Neuron (in vitro differentiated cells): ENCODE results near the gene ANKRD52.

ENCODE experiments used
- H2AFZ ChIP-seq: one replicate; pipeline ENCODE4 v1.6.1; 2013; ENCODE audit warnings: low read depth, mild to moderate bottlenecking, inconsistent platforms, low read length, moderate library complexity
- H3K27me3 ChIP-seq: one replicate; pipeline ENCODE4 v1.6.1; 2013; ENCODE audit warnings: low read length; ENCODE audit not compliant: insufficient read depth
- H3K36me3 ChIP-seq: one replicate; pipeline ENCODE4 v1.6.1; 2013; ENCODE audit warnings: low read length; ENCODE audit not compliant: insufficient read depth
- H3K4me1 ChIP-seq: one replicate; pipeline ENCODE4 v1.6.1; 2013; ENCODE audit warnings: low read length; ENCODE audit not compliant: insufficient read depth
- H3K4me3 ChIP-seq: 2 replicates; pipeline ENCODE4 v1.5.1; 2013; ENCODE audit warnings: mild to moderate bottlenecking, low read length, moderate library complexity
- H3K9me3 ChIP-seq: one replicate; pipeline ENCODE4 v1.6.1; 2013; ENCODE audit warnings: low read length

Gene ANKRD52

DNA sequence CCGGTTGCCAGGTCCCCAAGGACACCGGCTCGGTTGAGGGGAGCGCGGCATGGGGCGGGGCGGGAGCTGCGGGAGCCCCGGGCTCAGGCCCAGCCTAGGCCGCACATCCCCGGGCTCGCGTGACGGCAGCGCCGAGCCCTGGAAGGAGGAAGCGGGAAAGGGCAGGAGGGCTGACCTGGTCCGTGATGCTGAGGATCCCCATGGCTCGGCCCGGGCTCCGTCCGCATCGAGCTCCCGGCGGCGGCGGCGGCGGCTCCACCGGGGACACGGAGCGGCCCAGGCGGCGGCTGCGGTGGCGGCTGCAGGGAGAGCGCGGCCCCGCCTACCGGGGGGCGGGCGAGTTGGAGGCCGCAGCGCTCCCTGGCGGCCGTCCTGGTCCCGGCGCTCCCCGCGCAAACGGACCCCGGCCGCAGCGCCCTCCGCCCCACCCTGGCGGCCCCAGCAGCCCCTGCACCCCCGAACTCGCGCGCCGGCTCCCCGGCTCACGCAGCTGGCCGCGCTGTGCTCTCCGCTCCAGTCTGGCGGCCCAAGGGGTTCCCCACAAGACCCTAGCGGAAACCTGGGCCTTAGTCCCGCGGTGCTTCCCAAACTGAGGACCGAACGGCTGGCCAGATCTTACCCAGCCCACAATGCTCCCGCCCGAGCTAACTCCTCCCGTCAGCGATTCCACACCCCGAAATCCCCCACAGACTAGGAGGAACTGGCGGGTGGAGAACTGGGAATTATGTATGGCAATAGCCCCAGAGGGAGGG is at the start of gene ANKRD52:
Gene ANKRD52, minus strand, starts transcription at position 317 of the 752 bp plus-strand sequence. Its CDS starts 115 bp downstream, at position 202.
- H3K4me1 ChIP-seq = peaks cover 14% of the 10 kb centered on the region
- H3K9me3 ChIP-seq = no peaks in the 10 kb centered on the region
- H2AFZ ChIP-seq = peak within 1 kb of the TSS; percentile 62
- no peaks in the 10 kb centered on the region for H3K27me3 ChIP-seq
- peak within 1 kb of the TSS; percentile 68 for H3K4me3 ChIP-seq
- peaks cover 28% of the 10 kb centered on the region for H3K36me3 ChIP-seq

DNA sequence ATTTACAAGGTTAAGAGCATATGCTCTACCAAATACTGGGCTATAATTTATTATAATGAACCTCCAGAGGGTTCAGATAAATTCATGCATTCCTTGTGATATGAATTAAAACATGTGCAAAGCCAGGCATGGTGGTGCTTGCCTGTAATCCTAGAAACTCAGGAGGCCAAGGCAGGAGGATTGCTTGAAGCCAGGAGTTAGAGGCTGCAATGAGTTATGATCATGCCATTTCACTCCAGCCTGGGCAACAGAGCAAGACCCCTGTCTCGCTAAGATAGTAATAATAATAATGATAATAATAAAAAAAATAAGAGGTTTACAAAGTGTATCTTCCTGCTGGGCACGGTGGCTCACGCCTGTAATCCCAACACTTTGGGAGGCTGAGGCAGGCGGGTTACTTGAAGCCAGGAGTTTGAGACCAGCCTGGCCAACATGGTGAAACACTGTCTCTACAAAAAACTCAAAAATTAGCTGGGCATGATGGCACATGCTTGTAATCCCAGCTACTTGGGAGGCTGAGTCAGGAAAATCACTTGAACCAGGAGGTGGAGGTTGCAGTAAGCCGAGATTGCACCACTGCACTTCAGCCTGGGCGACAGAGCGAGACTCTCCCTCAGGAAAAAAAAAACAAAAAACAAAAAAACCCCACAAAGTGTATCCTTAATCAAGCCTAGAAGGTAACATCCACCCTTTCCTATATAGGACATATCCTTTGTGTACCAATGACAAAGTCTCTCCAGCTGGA is 49.2 kb upstream of the ANKRD52 start:
- Histone ChIP-seq H3K4me1 (no peaks in the 10 kb centered on the region), H3K9me3 (no peaks in the 10 kb centered on the region), H3K27me3 (no peaks in the 10 kb centered on the region), H2AFZ (no peak overlapping the region), H3K4me3 (no peak overlapping the region), H3K36me3 (peaks cover 64% of the 10 kb centered on the region)

DNA sequence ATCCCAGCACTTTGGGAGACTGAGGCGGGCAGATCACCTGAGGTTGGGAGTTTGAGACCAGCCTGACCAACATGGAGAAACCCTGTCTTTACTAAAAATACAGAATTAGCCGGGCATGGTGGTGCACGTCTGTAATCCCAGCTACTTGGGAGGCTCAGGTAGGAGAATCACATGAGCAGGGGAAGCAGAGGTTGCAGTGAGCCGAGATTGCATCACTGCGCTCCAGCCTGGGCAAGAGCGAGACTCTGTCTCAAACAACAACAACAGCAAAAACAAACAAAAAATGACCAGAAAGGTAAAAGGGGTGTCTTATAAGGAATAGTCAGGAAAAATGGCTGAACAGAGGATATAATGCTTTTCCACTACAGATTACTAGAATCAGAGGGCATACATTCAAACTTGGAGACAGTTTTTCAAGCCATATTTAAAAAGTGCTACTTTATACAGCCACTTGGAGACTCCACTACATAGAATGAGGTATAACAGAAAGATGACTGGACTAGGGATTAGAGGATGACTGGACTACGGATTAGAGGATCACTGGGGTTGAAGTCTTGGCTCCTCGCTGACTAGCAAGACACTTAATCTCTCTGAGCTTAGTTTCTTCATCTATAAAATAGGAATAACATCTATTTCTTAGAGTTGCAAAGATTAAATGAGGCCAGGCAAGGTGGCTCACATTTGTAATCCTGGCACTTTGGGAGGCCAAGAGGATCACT is 46.8 kb upstream of the ANKRD52 start:
- Histone ChIP-seq H3K4me1 (peaks cover 8% of the 10 kb centered on the region), H3K4me3 (no peak overlapping the region), H3K9me3 (no peaks in the 10 kb centered on the region), H3K27me3 (no peaks in the 10 kb centered on the region), H3K36me3 (peaks cover 53% of the 10 kb centered on the region), H2AFZ (no peak overlapping the region)

DNA sequence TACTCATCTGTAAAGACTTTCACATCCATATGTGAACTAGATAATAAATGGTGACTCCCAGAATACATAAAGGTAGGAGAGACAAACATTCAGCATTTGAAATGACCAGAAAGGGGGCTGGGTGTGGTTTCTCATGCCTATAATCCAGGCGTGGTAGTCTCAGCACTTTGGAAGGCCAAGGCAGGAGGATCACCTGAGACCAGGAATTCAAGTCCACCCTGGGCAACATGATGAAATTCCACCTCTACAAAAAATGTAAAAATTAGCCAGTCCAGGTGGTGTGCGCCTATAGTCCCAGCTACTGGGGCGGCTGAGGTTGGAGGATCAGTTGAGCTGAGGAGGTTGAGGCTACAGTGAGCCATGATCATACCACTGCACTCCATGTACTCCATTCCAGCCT is 46.1 kb upstream of the ANKRD52 start:
- Histone ChIP-seq H3K4me1 (peaks cover 9% of the 10 kb centered on the region), H3K4me3 (no peak overlapping the region), H3K27me3 (no peaks in the 10 kb centered on the region), H3K36me3 (peaks cover 48% of the 10 kb centered on the region), H2AFZ (no peak overlapping the region), H3K9me3 (no peaks in the 10 kb centered on the region)

DNA sequence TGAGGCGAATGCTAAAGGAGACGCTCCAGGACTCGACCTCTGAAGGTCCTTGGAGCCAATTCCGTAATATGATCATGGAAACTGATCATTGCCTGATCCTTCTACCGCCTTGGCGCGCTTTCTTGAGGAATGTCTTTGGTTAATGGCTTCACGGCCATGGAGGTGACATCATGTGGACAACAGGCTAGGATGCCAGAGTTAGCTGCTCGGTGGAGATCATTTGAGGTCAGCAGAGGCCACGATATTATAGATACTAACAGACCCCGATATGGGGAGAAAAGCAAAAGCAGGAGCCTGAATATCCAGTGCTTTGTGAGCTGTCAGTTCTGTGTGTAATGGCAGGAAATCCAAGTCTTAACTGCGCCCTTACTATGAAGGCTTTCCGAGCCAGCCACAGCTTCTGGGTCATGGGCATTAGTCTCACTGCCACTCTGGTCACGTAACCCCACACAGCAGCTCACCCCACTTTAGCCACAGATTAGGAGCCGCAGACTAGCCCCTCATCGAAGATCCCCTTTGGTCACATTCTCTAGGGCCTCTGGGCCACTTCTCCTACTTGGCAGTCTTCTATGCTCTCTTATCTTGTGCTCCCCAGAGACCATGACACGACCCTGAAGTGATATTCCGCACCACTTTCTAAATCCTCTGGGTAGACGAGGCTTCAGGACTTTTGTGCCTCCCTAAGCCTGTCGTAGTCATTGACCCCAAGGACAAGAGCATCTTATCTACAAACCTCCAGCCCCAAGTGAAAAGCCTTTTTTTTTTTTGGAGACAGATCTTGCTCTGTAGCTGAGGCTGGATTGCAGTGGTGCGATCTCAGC is 42.7 kb upstream of the ANKRD52 start:
- peaks cover 19% of the 10 kb centered on the region for H3K4me1 ChIP-seq
- peak overlapping the region; percentile 2 for H2AFZ ChIP-seq
- no peaks in the 10 kb centered on the region for H3K27me3 ChIP-seq
- H3K36me3 ChIP-seq = peaks cover 47% of the 10 kb centered on the region
- peak overlapping the region; percentile 87 for H3K4me3 ChIP-seq
- no peaks in the 10 kb centered on the region for H3K9me3 ChIP-seq

DNA sequence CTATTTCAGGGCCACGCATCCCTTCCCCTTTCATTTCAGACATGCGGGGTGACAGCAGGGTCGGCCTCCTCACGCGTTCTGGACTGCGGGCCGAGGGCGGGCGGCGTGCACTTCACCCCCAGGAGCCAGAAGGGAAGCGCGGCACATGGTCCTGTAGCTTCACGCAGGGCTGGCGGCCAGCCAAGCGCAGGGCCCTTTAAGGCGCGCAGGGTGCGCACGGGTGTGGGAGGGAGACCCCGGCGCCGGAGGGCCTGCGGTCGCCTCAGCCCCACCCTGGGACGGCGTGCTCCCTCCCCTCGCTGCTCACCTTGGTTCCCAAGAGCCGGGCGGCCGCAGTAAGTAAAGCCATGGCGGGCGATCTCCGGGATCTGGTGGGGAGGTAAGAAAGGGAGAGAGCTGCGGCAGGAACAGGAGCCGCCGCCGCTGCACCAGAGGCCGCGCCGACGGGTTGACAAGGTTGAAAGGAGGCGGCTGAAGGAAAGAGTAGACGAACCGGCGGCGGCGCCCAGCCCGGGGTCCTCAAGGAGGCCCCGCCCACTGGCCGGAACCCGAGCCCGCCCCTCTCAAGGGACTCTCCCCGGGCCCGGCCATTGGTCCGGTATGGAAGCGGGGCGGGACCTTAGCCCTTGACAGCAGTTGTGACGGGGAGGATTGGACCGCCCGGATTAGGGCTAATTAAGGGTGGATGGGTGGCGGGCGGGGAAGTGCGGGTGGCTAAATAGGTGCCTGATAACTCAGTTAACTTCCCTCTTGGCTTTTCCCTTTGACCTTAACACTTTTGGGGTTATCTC is 41.9 kb upstream of the ANKRD52 start, which contains the start of gene CS:
Gene CS, minus strand, starts transcription at position 478 of the 791 bp plus-strand sequence. Its CDS starts 129 bp downstream, at position 349.
- Histone ChIP-seq H3K4me3 (peak within 1 kb of the TSS; percentile 87), H3K27me3 (no peaks in the 10 kb centered on the region), H3K9me3 (no peaks in the 10 kb centered on the region), H3K36me3 (peaks cover 40% of the 10 kb centered on the region), H3K4me1 (peaks cover 19% of the 10 kb centered on the region), H2AFZ (peak within 1 kb of the TSS; percentile 2)

DNA sequence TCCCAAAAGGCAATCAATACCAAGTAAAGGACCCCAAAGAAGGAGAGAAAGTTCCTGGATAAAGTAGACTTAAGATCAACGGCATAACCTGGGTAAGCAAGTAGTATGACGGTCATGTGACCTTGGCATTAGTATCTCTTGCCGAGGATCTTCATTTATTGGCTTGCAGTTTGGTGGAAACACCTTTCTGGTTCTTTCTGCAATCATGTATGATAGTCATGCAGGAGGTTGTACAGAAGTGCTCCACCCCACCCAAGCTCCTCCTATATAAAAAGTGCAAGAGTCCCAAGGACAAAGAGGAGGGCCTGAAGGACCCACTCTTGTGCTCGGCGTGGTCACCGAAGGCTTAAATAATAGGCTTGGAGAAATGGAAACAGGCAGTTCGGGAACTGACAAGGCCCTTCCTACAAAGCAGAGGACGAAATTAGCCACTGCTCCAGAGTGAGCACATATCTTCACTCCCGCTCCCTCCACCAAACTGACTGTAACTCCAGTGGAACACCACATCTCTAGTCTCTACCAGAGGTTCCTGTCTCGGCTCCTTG is 41.2 kb upstream of the ANKRD52 start:
- no peaks in the 10 kb centered on the region for H3K27me3 ChIP-seq
- no peaks in the 10 kb centered on the region for H3K9me3 ChIP-seq
- peaks cover 39% of the 10 kb centered on the region for H3K36me3 ChIP-seq
- H3K4me1 ChIP-seq = peaks cover 19% of the 10 kb centered on the region
- peak overlapping the region; percentile 2 for H2AFZ ChIP-seq
- H3K4me3 ChIP-seq = peak overlapping the region; percentile 87

DNA sequence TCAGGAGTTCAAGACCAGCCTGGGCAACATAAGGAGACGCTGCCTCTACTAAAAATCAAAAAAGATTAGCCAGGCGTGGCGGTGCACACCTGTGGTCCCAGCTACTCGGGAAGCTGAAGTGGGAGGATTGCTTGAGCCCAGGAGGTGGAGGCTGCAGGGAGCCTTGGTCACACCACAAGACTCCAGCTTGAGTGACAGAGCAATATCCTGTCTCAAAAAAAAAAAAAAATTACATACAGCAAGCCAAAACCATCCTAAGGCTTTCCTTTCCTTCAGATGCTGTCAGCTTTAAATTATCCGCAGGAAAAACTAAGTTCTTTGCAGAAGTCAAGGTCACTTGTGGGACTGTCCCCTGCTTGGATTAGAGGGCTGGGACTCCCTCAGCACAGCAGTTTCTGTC is 40.6 kb upstream of the ANKRD52 start:
- Histone ChIP-seq H3K36me3 (peaks cover 40% of the 10 kb centered on the region), H3K4me3 (peak overlapping the region; percentile 87), H2AFZ (no peak overlapping the region), H3K4me1 (peaks cover 19% of the 10 kb centered on the region), H3K9me3 (no peaks in the 10 kb centered on the region), H3K27me3 (no peaks in the 10 kb centered on the region)

DNA sequence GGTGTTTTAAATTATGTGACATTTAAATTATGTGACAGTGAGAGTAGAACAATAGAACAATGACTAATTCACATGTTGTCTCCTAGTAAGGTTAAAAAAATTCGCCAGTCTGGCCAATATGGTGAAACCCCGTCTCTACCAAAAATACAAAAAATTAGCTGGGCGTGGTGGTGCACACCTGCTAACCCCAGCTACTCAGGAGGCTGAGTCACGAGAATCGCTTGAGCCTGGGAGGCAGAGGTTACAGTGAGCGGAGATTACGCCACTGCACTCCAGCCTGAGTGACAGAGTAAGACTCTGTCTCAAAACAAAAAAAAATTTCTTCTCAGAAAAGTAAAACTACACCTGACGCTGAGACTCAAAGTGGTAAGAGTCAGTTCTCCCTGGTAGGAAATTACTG is 39.2 kb upstream of the ANKRD52 start:
- peaks cover 19% of the 10 kb centered on the region for H3K4me1 ChIP-seq
- no peak overlapping the region for H2AFZ ChIP-seq
- no peaks in the 10 kb centered on the region for H3K9me3 ChIP-seq
- no peak overlapping the region for H3K4me3 ChIP-seq
- no peaks in the 10 kb centered on the region for H3K27me3 ChIP-seq
- peaks cover 42% of the 10 kb centered on the region for H3K36me3 ChIP-seq

DNA sequence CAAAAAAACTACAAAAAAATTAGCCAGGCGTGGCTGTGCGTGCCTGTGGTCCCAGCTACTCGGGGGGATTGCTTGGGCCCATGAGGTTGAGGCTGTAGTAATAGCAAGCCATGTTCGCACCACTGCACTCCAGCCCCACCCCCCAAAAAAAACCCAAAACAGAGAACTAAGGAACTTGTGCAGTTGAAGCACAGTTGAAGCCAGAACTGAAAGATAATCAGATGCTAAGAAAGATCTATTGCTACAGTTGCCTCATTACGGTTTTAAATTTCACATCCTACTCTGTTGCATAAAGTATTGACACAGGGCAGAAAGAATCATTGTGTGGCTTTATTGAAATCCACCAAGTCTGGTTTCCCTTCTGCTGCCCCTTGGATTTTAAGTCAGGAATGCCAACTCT is 38.1 kb upstream of the ANKRD52 start:
- Histone ChIP-seq H3K4me3 (no peak overlapping the region), H3K4me1 (peaks cover 19% of the 10 kb centered on the region), H3K36me3 (peaks cover 44% of the 10 kb centered on the region), H3K9me3 (no peaks in the 10 kb centered on the region), H3K27me3 (no peaks in the 10 kb centered on the region), H2AFZ (no peak overlapping the region)

DNA sequence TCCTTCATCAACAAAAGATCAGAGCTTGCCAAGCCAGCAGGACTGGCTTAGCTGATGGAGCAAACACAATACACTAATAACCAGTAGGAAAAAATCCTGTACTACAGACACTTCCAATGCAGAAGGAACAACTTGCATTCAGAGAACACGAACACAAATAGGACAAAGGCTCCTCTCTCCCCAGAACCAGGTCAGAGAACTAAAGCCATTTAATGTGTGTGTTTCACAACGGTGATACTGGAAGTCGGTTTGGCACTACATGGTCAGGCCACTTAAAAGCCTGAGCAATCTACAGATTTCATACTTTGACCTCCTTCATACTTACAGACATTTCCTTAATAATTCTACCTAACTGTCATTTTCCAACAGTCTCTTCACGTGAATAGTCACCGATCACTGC is 35.6 kb upstream of the ANKRD52 start:
- peaks cover 6% of the 10 kb centered on the region for H3K4me1 ChIP-seq
- no peaks in the 10 kb centered on the region for H3K9me3 ChIP-seq
- peaks cover 52% of the 10 kb centered on the region for H3K36me3 ChIP-seq

More for the DNA sequence above, 35.6 kb upstream of the ANKRD52 start:
- no peaks in the 10 kb centered on the region for H3K27me3 ChIP-seq
- H2AFZ ChIP-seq = no peak overlapping the region
- H3K4me3 ChIP-seq = no peak overlapping the region
